GM23338 (cell line): ENCODE results near the gene WRNIP1. TPM values are rescaled to one million over a fixed set of nuclear protein-coding genes. Genes with fewer than 3 reads are reported as not detected.

Experiments used
- ATAC-seq: fragments of 200-7000 bp; cut with Tn5 transposase; 3 replicates; pipeline ENCODE4 v1.9.1; 2020
- DNase-seq: peaks from one replicate; pipeline ENCODE4 v3.0.0-alpha.2; 2015; ENCODE audit warnings: low spot score
- H2AFZ ChIP-seq: fragments of 200-600 bp; sonication (generic); 2 replicates; pipeline ENCODE4 v1.8.0; 2016; ENCODE audit warnings: antibody characterized with exemption, mild to moderate bottlenecking, moderate library complexity
- H3F3A ChIP-seq: fragments of 200-600 bp; sonication (generic); replicated peaks from 2 replicates; pipeline ENCODE4 v1.8.0; 2017; ENCODE audit warnings: antibody characterized with exemption, mixed run types, low read depth
- H3K27ac ChIP-seq: fragments of 200-600 bp; sonication (generic); 2 replicates; pipeline ENCODE4 v1.6.1; 2016; ENCODE audit warnings: low read depth
- H3K27me3 ChIP-seq: fragments of 200-600 bp; sonication (generic); 2 replicates; pipeline ENCODE4 v1.8.0; 2016; ENCODE audit warnings: mild to moderate bottlenecking, mixed run types, moderate library complexity; ENCODE audit not compliant: insufficient read depth
- H3K36me3 ChIP-seq: fragments of 200-600 bp; sonication (generic); 2 replicates; pipeline ENCODE4 v1.8.0; 2016; ENCODE audit warnings: mild to moderate bottlenecking; ENCODE audit not compliant: insufficient read depth
- H3K4me1 ChIP-seq: fragments of 200-600 bp; sonication (generic); 2 replicates; pipeline ENCODE4 v1.8.0; 2016; ENCODE audit warnings: mild to moderate bottlenecking, moderate library complexity; ENCODE audit not compliant: insufficient read depth
- H3K4me2 ChIP-seq: fragments of 200-600 bp; sonication (generic); 2 replicates; pipeline ENCODE4 v1.7.1; 2017; ENCODE audit warnings: mixed run types
- H3K4me3 ChIP-seq: fragments of 200-600 bp; sonication (generic); 2 replicates; pipeline ENCODE4 v1.6.1; 2016; ENCODE audit warnings: mixed run types
- H3K79me2 ChIP-seq: fragments of 200-600 bp; sonication (generic); replicated peaks from 2 replicates; pipeline ENCODE4 v1.8.0; 2017; ENCODE audit warnings: mild to moderate bottlenecking; ENCODE audit not compliant: insufficient read depth
- H3K9me2 ChIP-seq: fragments of 200-600 bp; sonication (generic); 2 replicates; pipeline ENCODE4 v1.8.0; 2017; ENCODE audit not compliant: insufficient read depth
- H4K20me1 ChIP-seq: fragments of 200-600 bp; sonication (generic); replicated peaks from 2 replicates; pipeline ENCODE4 v1.8.0; 2017; ENCODE audit warnings: mild to moderate bottlenecking; ENCODE audit not compliant: insufficient read depth
- H3K27ac Mint-ChIP-seq: 2 replicates; pipeline ENCODE4 v1.8.0; 2020; ENCODE audit warnings: inconsistent platforms, mild to moderate bottlenecking, moderate library complexity, mixed read lengths
- H3K27me3 Mint-ChIP-seq: 3 replicates; pipeline ENCODE4 v1.8.0; 2022; ENCODE audit warnings: low read depth, mild to moderate bottlenecking, moderate library complexity, mixed read lengths, inconsistent platforms; ENCODE audit not compliant: insufficient read depth, poor library complexity
- H3K36me3 Mint-ChIP-seq: 3 replicates; pipeline ENCODE4 v1.8.0; 2021; ENCODE audit warnings: low read depth, mild to moderate bottlenecking, inconsistent platforms, moderate library complexity, mixed read lengths
- H3K4me1 Mint-ChIP-seq: 3 replicates; pipeline ENCODE4 v1.8.0; 2020; ENCODE audit warnings: mild to moderate bottlenecking, inconsistent platforms, mixed read lengths
- H3K4me3 Mint-ChIP-seq: 3 replicates; pipeline ENCODE4 v1.8.0; 2021; ENCODE audit warnings: moderate library complexity, mild to moderate bottlenecking, inconsistent platforms, mixed read lengths
- H3K9me3 Mint-ChIP-seq: 3 replicates; pipeline ENCODE4 v1.8.0; 2020; ENCODE audit warnings: moderate library complexity, mild to moderate bottlenecking, inconsistent platforms, mixed read lengths
- CREB1 ChIP-seq: fragments of 250-450 bp; sonication (Bioruptor Pico); IDR thresholded peaks from 2 replicates; pipeline ENCODE4 v1.5.0; 2020; ENCODE audit warnings: low read depth, mild to moderate bottlenecking, moderate library complexity
- CTCF ChIP-seq, 2 experiments: fragments of 200-600 bp in 1 of 2; sonication (generic) in 1 of 2; conservative IDR thresholded peaks; 2 replicates each; pipeline versions ENCODE4 v1.5.1 to v1.6.1; 2016 to 2017; ENCODE audit warnings: antibody characterized with exemption in 2 of 2, low read depth in 2 of 2, mild to moderate bottlenecking in 2 of 2, moderate library complexity in 1 of 2
- ETS1 ChIP-seq: IDR thresholded peaks from 2 replicates; pipeline ENCODE4 v1.6.1; 2016; ENCODE audit warnings: antibody characterized with exemption
- EZH2 ChIP-seq: fragments of 200-600 bp; sonication (generic); IDR thresholded peaks from one replicate; pipeline ENCODE4 v1.8.0; 2017; ENCODE audit warnings: antibody characterized with exemption, mild to moderate bottlenecking, low read depth; ENCODE audit not compliant: unreplicated experiment
- EZH2phosphoT487 ChIP-seq: fragments of 200-600 bp; sonication (generic); IDR thresholded peaks from one replicate; pipeline ENCODE4 v1.8.1; 2018; ENCODE audit warnings: antibody characterized with exemption; ENCODE audit not compliant: unreplicated experiment
- JUNB ChIP-seq: IDR thresholded peaks from one replicate; pipeline ENCODE4 v1.6.1; 2016; ENCODE audit warnings: antibody characterized with exemption; ENCODE audit not compliant: unreplicated experiment
- NANOG ChIP-seq: IDR thresholded peaks from 2 replicates; pipeline ENCODE4 v1.6.1; 2016; ENCODE audit warnings: antibody characterized with exemption, borderline replicate concordance
- POLR2AphosphoS5 ChIP-seq: IDR thresholded peaks from 2 replicates; pipeline ENCODE4 v1.6.1; 2016; ENCODE audit warnings: antibody characterized with exemption, low read depth
- REST ChIP-seq: IDR thresholded peaks from one replicate; pipeline ENCODE4 v1.6.1; 2018; ENCODE audit warnings: antibody characterized with exemption; ENCODE audit not compliant: unreplicated experiment
- STAT1 ChIP-seq: IDR thresholded peaks from one replicate; pipeline ENCODE4 v1.6.1; 2016; ENCODE audit warnings: antibody characterized with exemption; ENCODE audit not compliant: unreplicated experiment
- ZNF114 ChIP-seq: fragments of 250-450 bp; sonication (Bioruptor Pico); IDR thresholded peaks from 2 replicates; pipeline ENCODE4 v1.5.0; 2020; ENCODE audit warnings: mild to moderate bottlenecking, moderate library complexity
- ZNF331 ChIP-seq: fragments of 250-450 bp; sonication (Bioruptor Pico); IDR thresholded peaks from 2 replicates; pipeline ENCODE4 v1.5.0; 2020; ENCODE audit warnings: low read depth, mild to moderate bottlenecking, moderate library complexity
- ZNF462 ChIP-seq: fragments of 250-450 bp; sonication (Bioruptor Pico); IDR thresholded peaks from 2 replicates; pipeline ENCODE4 v1.5.0; 2020; ENCODE audit warnings: mild to moderate bottlenecking, moderate library complexity
- polyA plus RNA-seq: library from polyadenylated mRNA; unstranded; fragments of >200 nt; fragmentation: Nextera tagmentation; extraction: Ambion mirVana; gene quantifications from 2 replicates; pipeline ENCODE4 v1.2.1, GENCODE V29; 2016
- total RNA-seq: library from RNA; depleted of rRNA; stranded (reverse); fragments of >200 nt; shearing (Covaris generic); gene quantifications from 2 replicates; pipeline ENCODE4 v1.2.3, GENCODE V29; 2014

WRNIP1 gene
- total and polyA plus RNA-seq, 2 experiments from 2014 or later = 27.6 to 66.0 TPM

GRCh38 chr6:2733324-2733723 lies 31.9 kb upstream of the WRNIP1 start:
- H3K4me1 Mint-ChIP-seq = peaks cover 69% of the 10 kb centered on the region
- peaks cover 34% of the 10 kb centered on the region for H3K4me1 ChIP-seq
- H3K36me3 Mint-ChIP-seq = no peaks in the 10 kb centered on the region

More at GRCh38 chr6:2733324-2733723, 31.9 kb upstream of the WRNIP1 start:
- no peak overlapping the region for H3K4me3 ChIP-seq
- no peaks in the 10 kb centered on the region for H3K27me3 Mint-ChIP-seq
- no peak overlapping the region for H3K27ac Mint-ChIP-seq
- no peak overlapping the region for H3K4me2 ChIP-seq
- H4K20me1 ChIP-seq = no peaks in the 10 kb centered on the region
- no peaks in the 10 kb centered on the region for H3K36me3 ChIP-seq
- H3K79me2 ChIP-seq = no peaks in the 10 kb centered on the region
- TF ChIP-seq POLR2AphosphoS5 (no peak), EZH2 (no peak), CTCF (conservative IDR thresholded peaks at IDR 0.05; ENCODE audit: low read depth in 2 of 2) (no peak), CREB1 (CRISPR knock-in tag) (no peak), ZNF114 (no peak), ZNF462 (CRISPR knock-in tag) (no peak), STAT1 (no peak), REST (no peak), ETS1 (no peak), JUNB (no peak), ZNF331 (CRISPR knock-in tag) (no peak), EZH2phosphoT487 (no peak), NANOG (no peak)
- H3K27ac ChIP-seq = no peak overlapping the region
- no peak overlapping the region for H2AFZ ChIP-seq
- no peaks in the 10 kb centered on the region for H3K27me3 ChIP-seq
- ATAC-seq (no peak), DNase-seq (no peak)
- H3K9me2 ChIP-seq = no peaks in the 10 kb centered on the region
- H3F3A ChIP-seq = no peaks in the 10 kb centered on the region
- H3K4me3 Mint-ChIP-seq = no peak overlapping the region
- H3K9me3 Mint-ChIP-seq = no peaks in the 10 kb centered on the region
